Subcutaneous abdominal adipose tissue (tissue), 5 donors: ENCODE data around the gene TOMM34.

Source experiments
- H3K27ac ChIP-seq: one replicate; pipeline ENCODE4 v1.7.0; 2013; ENCODE audit warnings: low read depth, mild to moderate bottlenecking, inconsistent platforms, low read length, moderate library complexity
- H3K27me3 ChIP-seq, 5 donors: one replicate each; pipeline ENCODE4 v1.7.0; 2013; ENCODE audit warnings: low read length in 5 of 5, inconsistent platforms in 1 of 5; ENCODE audit not compliant: control insufficient read depth in 5 of 5, insufficient read depth in 4 of 5
- H3K36me3 ChIP-seq, 5 donors: one replicate each; pipeline ENCODE4 v1.7.0; 2013; ENCODE audit warnings: low read length in 5 of 5; ENCODE audit not compliant: control insufficient read depth in 5 of 5, insufficient read depth in 5 of 5
- H3K4me1 ChIP-seq, 5 donors: one replicate each; pipeline ENCODE4 v1.7.0; 2013; ENCODE audit warnings: low read length in 5 of 5, mild to moderate bottlenecking in 3 of 5, moderate library complexity in 1 of 5; ENCODE audit not compliant: control insufficient read depth in 5 of 5, insufficient read depth in 5 of 5
- H3K4me3 ChIP-seq, 5 donors: one replicate each; pipeline ENCODE4 v1.7.0; 2013; ENCODE audit warnings: low read length in 5 of 5, low read depth in 1 of 5
- H3K9ac ChIP-seq, 5 donors: one replicate each; pipeline ENCODE4 v1.7.0; 2013; ENCODE audit warnings: low read length in 5 of 5, mild to moderate bottlenecking in 4 of 5, moderate library complexity in 3 of 5
- H3K9me3 ChIP-seq, 5 donors: one replicate each; pipeline ENCODE4 v1.7.0; 2013; ENCODE audit warnings: low read length in 5 of 5; ENCODE audit not compliant: control insufficient read depth in 5 of 5
- donor health status: healthy.
- donor health status: healthy.
- donor health status: healthy.
- donor health status: healthy.
- donor health status: healthy.

Gene TOMM34

DNA sequence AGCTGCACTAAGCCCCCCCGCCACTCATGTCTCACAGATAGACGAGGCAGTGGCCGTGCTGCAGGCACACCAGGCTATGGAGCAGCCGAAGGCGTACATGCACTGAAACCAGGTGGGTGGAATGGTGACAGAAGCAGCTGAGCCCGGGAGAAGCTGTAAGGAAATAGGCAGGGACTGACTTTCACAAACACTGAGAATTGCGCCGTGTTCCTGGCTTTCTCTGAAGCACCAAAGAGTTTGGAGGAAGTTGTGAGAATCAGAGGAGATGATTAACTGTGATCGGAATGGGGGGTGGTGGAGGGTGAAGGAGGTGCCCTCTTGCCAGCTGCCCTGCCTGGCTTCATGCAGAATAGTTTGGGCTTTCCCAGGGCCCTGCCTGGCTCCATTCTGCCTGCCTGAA lies 21.6 kb downstream of the TOMM34 start:
- H3K4me3 ChIP-seq = no peak overlapping the region
- no peak overlapping the region for H3K27ac ChIP-seq
- no peaks in the 10 kb centered on the region for H3K27me3 ChIP-seq
- peak overlapping the region in 1 of 5 donors; percentile 1 for H3K9ac ChIP-seq
- peaks cover 0 to 19% (median 7%) of the 10 kb centered on the region in 5 donors for H3K4me1 ChIP-seq
- H3K9me3 ChIP-seq = no peaks in the 10 kb centered on the region
- peaks cover 0 to 69% (median 38%) of the 10 kb centered on the region in 5 donors for H3K36me3 ChIP-seq

GRCh38 chr20:44936510-44936909 lies 23.7 kb downstream of the TOMM34 start:
- no peaks in the 10 kb centered on the region for H3K27me3 ChIP-seq
- H3K27ac ChIP-seq = no peak overlapping the region
- H3K4me1 ChIP-seq = peaks cover 0 to 19% (median 7%) of the 10 kb centered on the region in 5 donors
- H3K36me3 ChIP-seq = peaks cover 0 to 57% (median 18%) of the 10 kb centered on the region in 5 donors
- H3K9me3 ChIP-seq = no peaks in the 10 kb centered on the region
- no peak overlapping the region for H3K9ac ChIP-seq
- H3K4me3 ChIP-seq = no peak overlapping the region

DNA sequence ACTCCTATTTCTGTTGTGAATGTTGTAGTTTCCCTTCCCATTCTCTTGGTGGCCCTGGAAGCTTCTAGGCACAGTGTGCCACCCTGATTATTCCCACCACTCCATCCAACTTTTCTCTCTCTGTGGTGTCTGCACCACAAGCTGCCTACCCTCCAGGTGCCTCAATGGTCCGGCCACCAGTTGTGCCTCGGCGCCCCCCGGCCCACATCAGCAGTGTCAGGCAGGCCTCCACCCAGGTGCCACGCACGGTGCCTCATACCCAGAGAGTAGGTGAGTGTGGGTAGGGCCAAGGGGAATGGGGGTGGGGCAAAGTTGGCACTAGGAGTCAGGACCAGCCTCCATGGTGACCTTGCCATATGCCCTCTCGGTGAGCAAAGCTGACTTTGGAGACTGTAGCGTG lies 27.3 kb downstream of the TOMM34 start:
- no peak overlapping the region for H3K27ac ChIP-seq
- H3K9ac ChIP-seq = no peak overlapping the region
- no peak overlapping the region for H3K4me3 ChIP-seq
- peaks cover 0 to 41% (median 12%) of the 10 kb centered on the region in 5 donors for H3K36me3 ChIP-seq
- H3K9me3 ChIP-seq = no peaks in the 10 kb centered on the region
- H3K27me3 ChIP-seq = no peaks in the 10 kb centered on the region
- H3K4me1 ChIP-seq = peaks cover 0 to 2% (median 0%) of the 10 kb centered on the region in 5 donors

DNA sequence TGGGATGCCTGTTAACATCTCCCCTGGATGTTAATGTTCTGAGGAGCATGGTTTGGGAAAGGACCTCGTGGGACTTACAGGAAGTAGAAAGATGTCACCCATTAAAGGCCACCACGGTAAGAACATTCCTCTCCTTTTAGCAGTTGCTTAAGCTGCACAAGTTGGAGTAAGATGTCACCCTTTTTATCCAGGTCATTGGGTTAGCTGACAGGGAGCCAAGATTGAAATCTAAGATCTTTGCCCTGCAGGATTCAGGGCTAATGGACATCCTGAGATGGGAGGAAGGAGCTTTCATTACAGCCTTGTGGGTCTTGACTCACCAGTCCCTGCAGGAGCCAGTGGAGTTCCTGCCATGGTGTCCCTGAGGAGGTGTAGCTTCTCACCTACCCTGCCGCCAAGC lies 28.3 kb downstream of the TOMM34 start:
- no peak overlapping the region for H3K4me3 ChIP-seq
- peaks cover 0 to 38% (median 12%) of the 10 kb centered on the region in 5 donors for H3K36me3 ChIP-seq

DNA sequence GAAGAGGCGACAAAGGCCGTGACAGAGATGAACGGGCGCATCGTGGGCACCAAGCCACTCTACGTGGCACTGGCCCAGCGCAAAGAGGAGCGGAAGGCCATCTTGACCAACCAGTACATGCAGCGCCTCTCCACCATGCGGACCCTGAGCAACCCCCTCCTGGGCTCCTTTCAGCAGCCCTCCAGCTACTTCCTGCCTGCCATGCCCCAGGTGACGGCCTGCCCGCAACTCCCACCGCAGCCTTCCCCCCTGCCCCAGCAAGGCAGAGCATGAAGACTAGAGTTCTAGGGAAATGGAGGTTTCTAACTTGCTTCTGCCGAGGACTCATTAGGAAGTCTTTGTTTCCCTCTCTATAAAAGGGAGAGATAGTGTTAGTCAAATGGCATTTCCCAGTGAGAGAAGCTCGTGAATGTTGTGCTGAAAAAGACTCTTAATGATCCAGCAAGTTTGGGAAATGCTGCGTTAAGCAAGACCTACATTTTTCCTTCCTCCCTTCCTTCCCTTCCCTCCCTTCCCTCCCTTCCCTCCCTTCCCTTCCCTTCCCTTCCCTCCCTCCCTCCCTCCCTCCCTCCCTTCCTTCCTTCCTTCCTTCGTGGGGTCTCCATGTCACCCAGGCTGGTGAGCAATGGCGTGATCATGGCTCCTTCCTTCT lies 29.6 kb downstream of the TOMM34 start:
- no peaks in the 10 kb centered on the region for H3K27me3 ChIP-seq
- no peaks in the 10 kb centered on the region for H3K4me1 ChIP-seq
- peaks cover 0 to 28% (median 9%) of the 10 kb centered on the region in 5 donors for H3K36me3 ChIP-seq
- H3K27ac ChIP-seq = no peak overlapping the region
- no peak overlapping the region for H3K4me3 ChIP-seq
- no peak overlapping the region for H3K9ac ChIP-seq
- H3K9me3 ChIP-seq = no peaks in the 10 kb centered on the region

More for the DNA sequence above, 28.3 kb downstream of the TOMM34 start:
- Histone ChIP-seq H3K27ac (no peak overlapping the region), H3K9me3 (no peaks in the 10 kb centered on the region), H3K4me1 (no peaks in the 10 kb centered on the region), H3K9ac (no peak overlapping the region), H3K27me3 (no peaks in the 10 kb centered on the region)

DNA sequence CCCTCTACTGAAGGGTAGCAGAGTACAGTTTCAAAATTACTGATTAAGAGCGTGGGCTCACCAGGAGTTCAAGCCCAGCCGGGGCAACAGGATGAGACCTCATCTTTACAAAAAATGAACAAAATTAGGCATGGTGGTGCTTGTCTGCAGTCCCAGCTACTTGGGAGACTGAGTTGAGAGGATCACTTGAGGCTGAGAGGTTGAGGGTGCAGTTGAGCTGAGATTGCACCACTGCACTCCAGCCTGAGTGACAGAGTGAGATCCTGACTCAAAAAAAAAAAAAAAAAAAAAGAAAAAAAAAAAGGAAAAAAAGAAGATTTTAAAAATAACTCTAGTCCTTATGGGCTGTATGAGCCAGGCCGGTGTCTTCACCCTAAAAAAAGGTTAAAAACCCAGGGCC lies 31.6 kb downstream of the TOMM34 start:
- peaks cover 0 to 24% (median 7%) of the 10 kb centered on the region in 5 donors for H3K36me3 ChIP-seq

DNA sequence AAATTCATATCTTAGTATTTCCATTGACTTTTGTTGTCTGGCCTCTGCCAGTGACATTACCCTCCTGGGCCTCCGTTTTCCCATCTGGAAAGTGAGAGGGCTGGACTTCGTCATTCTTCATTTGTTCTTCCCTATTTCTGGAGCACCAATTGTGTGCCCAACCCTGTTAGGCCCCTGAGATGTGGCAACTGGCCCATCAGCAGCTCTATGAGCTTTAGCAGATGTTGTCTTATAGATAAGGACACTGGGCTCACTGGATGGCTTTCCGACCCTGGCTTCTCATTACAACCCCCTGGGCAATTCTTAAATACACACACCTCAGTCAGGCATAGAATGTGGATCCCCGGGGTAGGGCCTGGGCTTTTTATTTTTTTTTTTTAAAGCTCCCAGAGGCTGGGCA lies 35.7 kb downstream of the TOMM34 start:
- H3K9ac ChIP-seq = no peak overlapping the region
- H3K4me3 ChIP-seq = no peak overlapping the region
- H3K36me3 ChIP-seq = peaks cover 0 to 13% (median 5%) of the 10 kb centered on the region in 5 donors
- H3K9me3 ChIP-seq = no peaks in the 10 kb centered on the region
- no peaks in the 10 kb centered on the region for H3K27me3 ChIP-seq
- no peaks in the 10 kb centered on the region for H3K4me1 ChIP-seq
- no peak overlapping the region for H3K27ac ChIP-seq

More for the DNA sequence above, 31.6 kb downstream of the TOMM34 start:
- Histone ChIP-seq H3K27ac (no peak overlapping the region), H3K9me3 (no peaks in the 10 kb centered on the region), H3K27me3 (no peaks in the 10 kb centered on the region), H3K9ac (no peak overlapping the region), H3K4me1 (no peaks in the 10 kb centered on the region), H3K4me3 (no peak overlapping the region)

GRCh38 chr20:44921447-44921846 lies 38.8 kb downstream of the TOMM34 start:
- Histone ChIP-seq H3K9me3 (no peaks in the 10 kb centered on the region), H3K9ac (no peak overlapping the region), H3K27ac (no peak overlapping the region), H3K4me3 (no peak overlapping the region), H3K36me3 (peaks cover 0 to 20% (median 5%) of the 10 kb centered on the region in 5 donors), H3K27me3 (no peaks in the 10 kb centered on the region), H3K4me1 (no peaks in the 10 kb centered on the region)

DNA sequence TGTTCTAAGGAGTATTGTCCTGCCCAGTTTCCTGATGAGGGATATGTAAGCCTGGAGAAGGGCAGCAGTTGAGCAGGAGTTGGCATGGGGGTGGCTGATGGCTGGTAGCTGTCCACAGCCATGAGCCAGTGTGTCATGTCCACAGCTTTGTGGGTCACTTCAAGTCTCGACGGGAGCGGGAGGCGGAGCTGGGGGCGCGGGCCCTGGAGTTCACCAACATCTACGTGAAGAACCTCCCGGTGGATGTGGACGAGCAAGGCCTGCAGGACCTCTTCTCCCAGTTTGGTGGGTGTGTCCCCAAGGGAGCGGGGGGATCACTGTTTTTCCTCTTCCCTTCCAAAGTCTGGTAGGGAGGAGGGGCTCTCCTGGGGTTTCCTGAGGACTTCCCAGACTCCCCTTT lies 41.4 kb downstream of the TOMM34 start:
- Histone ChIP-seq H3K4me3 (no peak overlapping the region), H3K36me3 (peaks cover 0 to 16% (median 5%) of the 10 kb centered on the region in 5 donors)

DNA sequence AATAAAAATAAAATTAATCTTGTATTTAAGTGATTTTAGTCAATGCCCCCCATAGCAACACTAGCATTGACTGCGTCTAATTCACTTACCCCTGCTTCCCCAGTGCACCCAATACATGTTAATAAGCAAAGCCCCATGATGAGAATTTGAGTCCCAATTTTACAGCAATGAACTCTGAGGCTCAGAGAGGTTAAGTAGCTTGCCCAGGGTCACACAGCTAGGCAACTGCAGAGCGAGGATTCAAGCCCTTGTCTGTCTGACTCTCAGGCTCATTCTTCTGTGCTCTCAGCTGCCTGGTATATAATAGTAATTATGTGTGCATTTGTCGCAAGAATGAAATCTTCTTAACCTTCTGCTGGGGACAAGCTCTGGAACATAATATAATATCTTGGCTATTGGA lies 41.9 kb downstream of the TOMM34 start:
- Histone ChIP-seq H3K4me1 (no peaks in the 10 kb centered on the region), H3K9me3 (no peaks in the 10 kb centered on the region), H3K9ac (no peak overlapping the region), H3K27ac (no peak overlapping the region), H3K27me3 (no peaks in the 10 kb centered on the region), H3K4me3 (no peak overlapping the region), H3K36me3 (peaks cover 0 to 14% (median 5%) of the 10 kb centered on the region in 5 donors)

More for the DNA sequence above, 41.4 kb downstream of the TOMM34 start:
- Histone ChIP-seq H3K4me1 (no peaks in the 10 kb centered on the region), H3K27ac (no peak overlapping the region), H3K27me3 (no peaks in the 10 kb centered on the region), H3K9ac (no peak overlapping the region), H3K9me3 (no peaks in the 10 kb centered on the region)
